Activated CD8-positive, alpha-beta memory T cell treated with anti-CD3 and anti-CD28 coated beads for 48 hours (primary cell): ENCODE results near the gene ZFP64.
A peak's percentile ranks its signal among the peaks of the same experiment; 100 is the strongest.
"Not testable (repeated sequence)": the region's sequence is repeated elsewhere in the genome, so short reads cannot be mapped to it uniquely, and the experiment has no call there.

Experiments
- DNase-seq, 3 experiments: peaks; one replicate each; pipeline ENCODE4 v3.0.0-alpha.2; 2020; ENCODE audit warnings: low read depth in 2 of 3, low spot score in 2 of 3

The ZFP64 gene

DNA sequence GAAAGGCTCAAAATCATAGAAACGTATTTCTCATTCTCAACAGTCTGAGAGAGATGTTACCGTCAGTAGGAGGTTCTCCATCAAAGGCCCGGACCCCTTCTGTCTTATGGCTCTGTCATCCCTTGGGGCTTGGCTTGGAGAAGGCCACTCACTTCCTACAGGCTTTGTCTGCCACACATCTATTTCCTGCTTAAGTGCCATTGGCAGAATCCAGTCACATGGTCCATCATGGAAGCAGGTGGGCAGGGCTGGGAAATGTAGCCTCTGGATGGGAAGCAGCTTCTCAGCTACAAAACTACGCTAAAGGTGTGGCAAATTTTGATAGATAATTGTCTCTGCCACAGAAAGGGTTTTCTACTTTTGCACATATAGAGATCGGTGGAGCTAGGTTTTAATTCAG lies 12.6 kb upstream of the ZFP64 start:
- DNase-seq, result no peak

DNA sequence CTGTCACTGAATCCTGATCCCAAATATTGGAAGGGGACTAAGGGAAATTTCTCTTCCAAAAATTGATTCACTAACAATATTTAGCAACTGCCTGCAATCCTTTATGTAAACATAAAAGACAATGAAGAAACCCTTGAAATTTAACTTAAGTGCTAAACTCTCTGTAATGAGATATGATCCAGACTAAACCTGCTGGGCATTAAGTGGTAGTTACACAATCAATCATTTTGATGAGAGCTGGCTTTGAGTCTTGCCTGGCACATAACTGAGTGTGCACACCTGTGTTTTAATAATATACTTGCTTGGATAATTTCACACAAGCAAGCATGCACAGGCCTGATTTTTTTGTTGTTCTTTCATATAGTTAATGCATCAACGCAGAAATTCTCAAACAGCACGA lies 9.8 kb upstream of the ZFP64 start:
- DNase-seq, result no peak

DNA sequence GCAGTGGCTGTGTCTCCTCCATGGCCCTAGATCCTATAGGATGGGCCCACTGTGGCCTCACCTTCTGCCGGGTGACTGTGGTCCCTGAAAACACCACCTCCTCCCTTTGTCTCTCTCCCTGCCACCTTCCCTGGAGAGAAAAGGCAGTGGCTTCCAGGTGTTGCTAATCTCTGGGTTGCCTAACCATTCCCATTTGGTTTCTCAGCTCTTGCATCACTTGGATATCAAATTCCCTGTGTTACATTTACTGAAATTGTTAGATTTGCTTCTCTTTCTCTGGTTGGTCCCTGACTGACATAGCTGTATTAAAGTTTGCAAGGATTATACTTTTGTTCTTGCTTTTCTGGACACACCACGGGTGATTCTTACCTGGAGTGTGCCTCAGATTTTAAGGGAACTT lies 9.3 kb upstream of the ZFP64 start:
- DNase-seq, result no peak

DNA sequence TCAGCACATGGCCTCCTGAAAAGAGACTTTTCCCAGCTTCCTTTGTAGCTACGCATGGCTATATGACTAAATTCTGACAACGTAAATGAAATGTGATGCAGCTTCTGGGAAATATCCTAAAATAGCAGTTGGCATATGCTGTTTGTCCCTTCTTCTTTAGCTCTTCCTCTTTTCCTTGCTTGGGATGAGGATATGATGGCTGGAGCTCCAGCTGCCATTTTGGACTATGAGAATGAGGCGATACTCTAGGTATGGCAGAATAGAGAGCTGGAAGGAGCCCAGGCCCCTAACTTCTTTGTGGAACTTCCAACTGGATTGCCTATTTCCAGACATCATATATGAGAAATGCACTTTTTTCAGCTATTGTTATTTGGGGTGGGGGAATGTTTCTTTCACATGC lies 5.3 kb upstream of the ZFP64 start:
- DNase-seq, result no peak

DNA sequence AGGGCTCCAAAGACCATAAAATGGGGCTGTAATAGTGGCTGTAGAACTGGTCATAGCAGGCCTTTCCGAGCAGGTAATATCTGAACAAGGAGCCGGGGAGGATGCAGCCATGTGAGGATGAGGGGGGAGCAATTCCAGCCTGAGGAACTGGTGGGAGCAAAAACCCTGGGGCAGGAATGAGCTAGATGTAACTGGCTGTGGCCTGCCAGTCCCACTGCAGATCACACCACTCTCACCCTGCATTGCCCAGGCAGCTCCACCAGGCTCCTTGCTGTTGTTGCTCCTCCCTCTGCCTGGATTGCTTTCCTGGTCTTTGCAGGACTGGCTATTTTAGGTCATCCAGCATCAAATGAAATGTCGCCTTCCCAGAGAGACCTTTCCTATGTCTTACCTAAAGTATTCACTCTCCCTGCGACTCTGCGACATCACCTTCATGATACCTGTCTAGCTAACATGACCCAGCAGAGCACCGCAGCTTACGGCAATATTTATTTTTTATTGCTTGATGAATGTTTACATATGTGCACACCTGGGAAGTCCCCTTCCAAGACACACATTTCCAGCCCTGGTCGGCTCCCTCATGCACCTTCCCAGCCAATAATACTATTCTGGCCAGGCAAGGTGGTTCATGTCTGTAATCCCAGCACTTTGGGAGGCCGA lies 2.4 kb upstream of the ZFP64 start:
- no peak for DNase-seq

DNA sequence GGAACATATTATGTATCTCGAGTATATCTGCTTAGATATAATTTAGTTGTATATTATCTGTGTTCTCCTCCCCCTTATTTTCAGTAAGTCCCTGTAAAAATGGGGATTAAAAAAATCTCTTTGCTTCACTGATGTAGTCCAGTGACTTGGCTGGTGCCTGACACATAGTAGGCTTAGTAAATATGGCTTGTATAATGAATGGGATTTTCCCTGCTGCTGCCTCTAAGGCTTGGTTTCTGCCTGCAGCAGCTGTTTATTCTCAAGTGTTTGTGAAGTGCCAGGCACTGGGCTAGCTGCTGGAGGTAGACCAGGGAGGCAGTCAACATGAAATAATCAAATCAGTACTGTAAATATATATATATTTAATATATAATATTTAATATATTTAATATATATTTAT lies 1.6 kb upstream of the ZFP64 start:
- DNase-seq, result no peak

DNA sequence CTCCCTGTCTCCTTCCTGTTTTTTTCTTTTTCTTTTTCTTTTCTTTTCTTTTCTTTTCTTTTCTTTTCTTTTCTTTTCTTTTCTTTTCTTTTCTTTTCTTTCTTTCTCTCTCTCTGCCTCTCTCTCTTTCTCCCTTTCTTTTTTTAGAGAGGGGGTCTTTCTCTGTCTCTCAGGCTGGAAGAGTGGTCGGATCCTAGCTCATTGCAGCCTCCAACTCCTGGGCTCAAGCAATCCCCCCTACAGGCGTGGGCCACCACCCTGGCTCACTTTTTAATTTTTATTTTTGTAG lies 1.1 kb upstream of the ZFP64 start:
- not testable (repeated sequence) for DNase-seq

DNA sequence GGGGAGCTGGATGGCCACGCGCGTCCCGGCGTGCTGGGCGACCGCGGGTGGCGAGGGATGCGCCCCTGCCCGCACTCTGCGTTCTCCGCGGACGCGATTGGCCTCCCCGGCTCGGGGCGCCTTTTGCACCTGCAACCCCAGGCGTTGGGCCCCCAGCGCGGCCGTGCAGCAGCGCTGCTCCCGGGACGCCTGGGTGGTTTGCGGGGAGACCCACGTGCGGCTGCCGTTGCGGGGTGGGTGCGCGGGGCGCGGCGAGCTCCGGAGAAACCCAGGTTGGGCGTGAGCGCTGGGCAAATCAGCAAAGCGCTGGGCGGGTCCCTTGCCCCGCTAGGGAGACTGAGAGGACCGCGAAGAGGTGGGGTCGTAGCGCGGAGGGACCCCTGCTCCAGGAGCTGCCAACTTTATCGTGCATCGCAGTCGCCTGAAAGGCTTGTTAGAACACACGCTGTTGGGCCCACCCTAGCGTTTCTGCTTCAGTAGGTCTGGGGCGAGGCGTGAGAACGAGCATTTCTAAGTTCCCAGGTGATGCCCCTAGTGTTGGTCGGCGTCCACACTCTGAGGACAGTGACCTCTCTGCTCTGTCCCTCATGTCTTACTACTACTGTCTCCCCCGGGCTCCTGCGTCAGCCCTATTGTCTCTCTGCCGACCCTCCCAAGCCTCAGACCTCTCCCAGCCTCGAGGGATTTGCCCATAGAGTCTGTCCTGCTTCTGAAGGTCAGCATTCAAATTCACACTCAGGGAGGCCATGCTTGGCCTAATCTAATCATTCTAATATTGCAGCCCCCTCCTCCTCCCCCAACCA lies 538 bp upstream of the ZFP64 start:
- DNase-seq, result peak in 2 of 3 experiments; percentile 17 to 45

DNA sequence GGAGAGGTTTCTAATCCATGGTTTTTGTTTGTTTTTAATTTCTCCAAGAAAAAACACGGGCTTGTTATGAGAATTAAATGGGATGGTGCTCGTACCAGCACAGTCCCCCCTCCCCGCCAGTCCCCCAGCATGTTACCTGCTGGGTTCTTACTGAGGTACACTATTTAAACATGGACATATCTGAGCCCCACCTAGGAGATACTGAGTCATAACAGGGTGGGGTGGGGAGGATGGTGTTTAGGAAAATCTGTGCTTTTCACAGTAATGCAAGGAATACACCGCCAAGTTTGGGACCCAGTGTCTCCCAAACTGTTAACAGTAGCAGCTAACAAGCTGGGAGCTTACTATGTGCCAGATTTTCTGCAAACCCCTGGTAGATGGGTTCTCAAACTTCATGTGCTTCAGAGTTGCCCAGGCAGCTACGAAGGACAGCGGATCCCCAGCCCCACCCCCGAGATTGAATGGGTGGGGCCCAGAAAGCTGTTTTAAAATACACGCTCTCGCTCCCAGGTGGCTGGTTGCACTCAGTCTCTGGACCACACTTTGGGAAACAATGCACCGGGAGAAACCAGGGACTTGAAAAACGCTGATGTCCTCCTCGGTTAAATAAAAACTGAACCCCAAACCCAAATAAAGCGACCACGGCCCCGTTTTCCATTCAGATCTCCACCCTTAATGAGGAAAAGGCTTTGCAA lies 995 bp downstream of the ZFP64 start:
- DNase-seq, result peak in 2 of 3 experiments; percentile 2 to 12

DNA sequence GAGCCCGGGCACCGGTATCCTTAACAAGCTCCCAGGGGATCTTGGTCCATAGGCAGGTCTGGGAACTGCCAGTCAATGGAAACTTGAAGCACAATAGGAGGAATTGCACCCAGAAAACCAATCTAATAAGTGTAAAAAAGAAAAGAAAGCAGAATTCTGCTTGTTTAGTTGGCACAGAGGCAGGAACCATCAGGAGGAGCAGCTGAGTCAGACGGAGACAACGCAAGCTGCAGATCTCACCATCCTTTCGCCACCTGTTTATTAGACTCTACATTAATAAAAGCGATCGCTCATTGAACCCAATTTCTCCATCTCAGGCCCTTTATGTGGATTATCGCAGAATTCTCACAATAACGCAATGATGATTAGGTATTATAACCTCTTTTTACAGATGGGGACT lies 9.8 kb downstream of the ZFP64 start:
- DNase-seq, result no peak

DNA sequence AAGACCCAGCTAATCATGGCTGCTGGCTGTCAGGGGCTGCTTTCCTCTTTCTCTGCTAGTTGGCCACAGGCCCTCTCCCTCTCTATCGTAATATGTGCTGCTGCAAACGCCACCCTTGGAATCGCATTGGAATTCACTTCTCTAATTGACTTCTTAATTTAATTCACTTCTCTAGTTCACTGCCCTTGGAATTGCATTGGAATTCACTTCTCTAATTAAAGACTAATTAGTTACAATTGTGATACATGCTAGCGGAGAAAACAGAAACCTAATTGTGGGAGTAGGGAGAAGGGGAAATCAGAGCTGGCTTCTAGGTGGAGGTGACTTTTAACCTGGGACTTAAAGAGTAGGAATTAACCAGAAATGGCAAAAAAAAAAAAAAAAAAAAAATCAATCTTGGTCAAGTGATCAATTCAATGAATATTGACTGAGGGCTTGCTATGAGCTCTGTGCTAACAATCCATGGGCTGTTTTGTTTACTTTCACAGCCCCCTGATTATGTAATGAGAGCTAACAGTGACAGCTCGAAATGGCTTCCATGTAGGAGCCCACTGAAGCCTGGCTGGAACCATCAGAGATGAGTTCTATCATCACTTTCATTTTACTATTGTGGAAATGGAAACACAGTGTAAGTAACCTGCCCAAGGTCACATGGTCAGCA lies 11.3 kb downstream of the ZFP64 start:
- no peak for DNase-seq

DNA sequence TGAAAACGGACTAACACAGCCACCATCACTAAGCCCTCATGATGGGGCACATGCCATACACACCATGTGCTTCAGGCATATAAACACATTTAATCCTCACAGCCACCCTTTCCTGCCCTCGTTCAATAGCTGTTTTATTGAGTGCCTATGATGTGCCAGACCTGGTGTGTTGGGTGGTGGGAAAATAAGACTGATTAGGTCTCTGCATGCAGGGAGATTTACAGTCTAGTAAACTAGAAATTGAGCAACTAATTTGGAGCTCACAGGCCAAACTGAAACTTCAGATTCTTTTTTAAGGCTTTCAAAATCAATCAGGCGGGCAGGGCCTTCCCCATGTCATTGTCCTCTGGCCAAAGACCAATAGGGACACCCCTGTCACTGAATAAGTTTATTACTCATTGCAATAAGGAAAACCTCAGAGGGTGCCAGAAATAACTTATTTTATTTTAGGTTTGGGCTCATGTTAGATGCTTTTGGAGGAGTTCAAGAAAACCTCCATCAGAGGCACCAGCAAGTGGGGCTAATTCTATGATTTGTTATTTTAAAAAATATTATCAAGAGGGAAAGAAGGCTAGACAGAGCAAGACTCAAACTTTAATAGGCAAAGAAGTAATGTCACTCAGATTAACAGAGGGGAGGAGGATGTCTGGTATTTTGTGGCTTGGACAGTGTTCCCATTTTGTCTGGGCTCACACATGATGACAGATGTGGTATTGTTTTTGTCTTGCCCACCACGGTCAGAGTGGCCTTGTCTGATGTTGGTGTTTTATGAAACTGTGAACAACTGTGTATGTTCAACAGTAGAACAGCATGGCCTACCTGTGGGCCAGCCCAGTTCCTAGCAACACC lies 12.0 kb downstream of the ZFP64 start:
- DNase-seq, result peak in 1 of 3 experiments; percentile 6

DNA sequence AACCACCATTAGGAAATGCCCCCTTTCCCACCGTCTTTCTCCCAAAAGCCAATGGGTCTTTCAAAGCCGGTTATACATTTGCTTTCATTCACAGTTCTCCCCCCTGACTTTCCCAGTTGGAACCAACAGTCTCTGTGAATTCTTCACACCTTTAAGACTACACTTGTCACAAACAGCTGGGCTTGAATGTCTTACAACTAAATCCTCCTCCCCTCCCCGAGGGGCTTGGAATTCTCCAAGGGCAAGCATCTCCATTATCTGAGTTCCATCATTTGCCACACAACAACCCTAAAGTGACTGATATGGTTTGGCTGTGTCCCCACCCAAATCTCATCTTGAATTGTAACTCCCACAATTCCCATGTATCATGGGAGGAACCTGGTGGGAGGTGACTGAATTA lies 12.9 kb downstream of the ZFP64 start:
- DNase-seq, result no peak

DNA sequence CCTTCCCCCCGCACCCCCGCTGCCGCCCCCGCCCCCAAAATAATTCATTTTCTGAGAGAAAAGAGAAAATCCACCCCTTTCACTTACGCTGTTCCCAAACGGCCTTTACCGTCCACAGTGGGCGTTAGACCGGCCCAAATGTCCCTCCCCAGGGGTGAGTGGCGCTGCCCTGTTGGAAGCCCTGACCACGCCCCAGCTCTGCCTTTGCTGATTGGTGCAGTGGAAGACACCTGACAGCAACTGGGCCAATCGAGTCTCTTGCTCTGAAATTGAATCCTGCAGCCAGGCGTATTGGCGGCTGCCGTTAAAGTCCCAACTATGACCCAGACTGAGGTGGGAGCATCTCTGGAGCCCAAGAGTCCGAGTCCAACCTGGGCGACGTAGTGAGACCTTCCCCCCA lies 15.7 kb downstream of the ZFP64 start:
- no peak for DNase-seq

DNA sequence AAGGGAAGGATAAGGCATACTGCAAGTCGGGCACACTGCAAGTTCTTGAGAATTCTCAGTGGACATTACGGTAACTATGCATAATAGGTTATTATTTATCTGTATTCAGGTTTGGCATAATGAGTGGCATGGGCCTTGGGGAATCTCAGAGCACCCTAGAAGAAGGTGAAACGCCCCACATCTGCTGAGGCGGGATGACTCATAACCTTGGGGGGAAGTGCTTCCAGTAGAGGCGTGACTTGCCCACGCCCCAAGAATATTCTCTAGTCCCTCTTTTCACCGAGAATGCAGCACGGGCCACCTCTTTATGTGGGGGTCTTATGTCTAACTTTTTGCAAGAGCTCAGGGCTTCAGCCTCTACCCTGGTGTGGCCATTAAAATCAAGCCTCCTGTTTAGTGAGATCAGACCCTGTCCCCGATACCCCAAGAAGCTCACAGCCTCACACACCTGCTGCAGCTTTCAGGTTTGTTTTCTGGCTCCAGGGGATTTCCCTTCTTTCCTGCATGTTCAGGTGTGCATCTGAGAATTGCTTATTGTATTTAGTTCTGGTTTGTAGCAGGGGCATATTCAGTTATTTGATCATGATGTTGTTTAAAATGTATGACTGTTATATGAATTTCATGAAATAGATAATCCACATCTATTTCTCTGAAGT lies 19.1 kb downstream of the ZFP64 start:
- DNase-seq, result no peak

DNA sequence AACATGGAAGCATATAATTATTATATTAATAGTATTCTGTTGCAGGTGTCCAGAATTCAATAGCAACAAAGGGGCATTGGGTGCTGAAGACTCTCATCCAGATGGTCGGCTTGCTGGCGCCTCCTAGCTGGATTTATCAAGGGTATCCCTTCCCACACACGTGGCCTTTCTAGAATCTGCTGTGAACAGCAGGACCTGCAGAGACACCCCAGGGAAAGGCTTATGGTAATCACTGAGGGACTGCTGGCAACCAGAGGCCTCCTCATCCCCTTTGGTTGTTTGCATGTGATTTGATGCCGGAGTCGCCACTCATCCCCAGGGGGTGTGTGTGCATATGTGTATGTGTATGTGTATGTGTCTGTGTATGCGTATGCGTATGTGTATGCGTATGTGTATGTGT lies 20.6 kb downstream of the ZFP64 start:
- DNase-seq, result no peak

DNA sequence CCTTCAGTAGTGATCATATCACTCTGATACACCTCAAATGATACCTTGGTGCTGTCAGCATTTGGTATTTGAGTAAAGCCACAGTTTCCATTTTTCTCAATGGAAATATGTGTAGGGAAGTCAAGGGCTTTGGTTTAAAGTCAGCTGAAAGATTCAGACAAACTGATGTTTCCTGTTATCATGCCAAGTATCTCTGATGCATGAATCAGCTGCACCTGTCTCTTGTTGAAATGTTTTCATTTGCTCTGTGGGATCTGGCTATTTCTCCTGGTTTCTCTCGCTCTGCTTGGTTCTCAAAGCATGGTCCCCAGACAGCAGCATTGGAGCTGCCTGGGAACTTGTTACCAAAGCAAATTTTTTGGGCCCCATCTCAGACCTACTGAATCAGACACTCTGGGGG lies 23.5 kb downstream of the ZFP64 start:
- DNase-seq, result no peak

DNA sequence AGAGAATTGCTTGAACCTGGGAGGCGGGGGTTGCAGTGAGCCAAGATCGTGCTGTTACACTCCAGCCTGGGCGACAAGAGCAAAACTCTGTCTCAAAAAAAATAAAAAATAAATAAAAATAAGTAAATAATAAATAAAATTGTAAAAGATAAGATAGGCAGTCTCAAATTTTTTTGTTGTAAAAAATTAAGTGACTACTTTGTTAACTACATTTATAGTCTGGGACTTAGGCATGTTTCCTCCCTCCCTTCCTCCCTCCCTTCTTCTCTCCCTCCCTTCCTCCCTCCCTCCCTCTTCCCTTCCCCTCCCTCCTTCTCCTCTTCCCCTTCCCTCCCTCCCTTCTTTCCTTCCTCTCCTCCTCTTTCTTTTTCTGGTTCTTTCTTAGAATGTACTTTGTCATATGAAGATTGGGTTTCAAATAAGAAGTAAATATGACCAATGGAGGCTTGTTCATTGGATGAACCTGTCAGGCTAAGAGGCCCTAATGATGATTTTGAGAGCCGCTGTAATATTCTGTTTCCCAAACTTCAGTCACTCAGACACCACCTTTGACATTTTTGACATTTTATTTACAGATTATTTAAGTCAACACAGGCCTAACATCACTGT lies 24.2 kb downstream of the ZFP64 start:
- DNase-seq, result no peak

DNA sequence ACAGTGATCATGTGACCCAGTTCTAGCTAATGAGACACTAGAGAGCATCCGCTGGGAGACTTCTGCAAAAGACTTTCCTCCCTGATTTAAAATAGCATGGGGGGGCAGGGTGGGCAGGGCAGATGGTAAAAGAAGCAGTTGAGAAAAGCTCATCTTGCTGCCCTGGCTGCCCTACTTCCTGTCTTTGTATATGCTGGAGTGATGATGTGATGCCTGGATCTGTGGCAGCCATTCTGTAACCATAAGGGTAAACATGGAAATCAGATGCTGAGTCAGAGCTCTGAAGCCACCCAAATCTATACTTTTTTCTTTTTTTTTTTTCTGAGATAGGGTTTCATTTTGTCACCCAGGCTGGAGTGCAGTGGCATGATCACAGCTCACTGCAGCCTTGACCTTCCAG lies 25.4 kb downstream of the ZFP64 start:
- no peak for DNase-seq

DNA sequence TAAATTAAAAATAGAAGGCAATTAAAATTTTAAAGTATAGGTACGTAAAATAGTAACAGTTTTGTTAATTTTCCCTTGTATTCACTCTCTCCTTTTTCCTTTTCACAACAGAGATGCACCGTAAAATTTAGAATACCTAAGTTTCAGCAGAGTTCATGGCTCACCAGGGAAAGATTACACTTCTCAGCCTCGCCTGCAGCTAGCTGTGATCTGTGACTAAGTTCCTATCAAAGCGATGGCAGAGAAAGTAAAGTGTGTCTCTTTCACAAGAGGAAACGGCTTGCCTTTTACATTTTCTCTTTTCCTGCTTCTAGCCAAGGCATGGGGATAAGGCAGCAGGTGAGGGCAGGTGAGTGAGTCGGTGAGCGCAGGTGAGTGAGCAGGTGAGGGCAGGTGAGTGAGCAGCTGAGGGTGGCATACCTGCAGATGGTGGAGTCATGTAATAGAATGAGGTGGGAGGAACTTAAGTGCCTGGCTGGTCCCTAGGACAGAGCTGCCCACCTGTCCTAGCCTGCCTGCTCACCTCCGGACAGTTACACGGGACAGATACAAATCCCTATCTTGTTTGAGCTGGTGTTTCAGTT lies 30.9 kb downstream of the ZFP64 start:
- DNase-seq, result no peak
